OCI-LY3 (cell line): ENCODE measurements around the gene NEURL1.
A peak's percentile ranks its signal among the peaks of the same experiment; 100 is the strongest.

Experiments
- H2AFZ ChIP-seq: fragments of 200-600, 300-600 bp; shearing (Covaris generic); 2 replicates; pipeline ENCODE4 v1.6.0; 2014; ENCODE audit warnings: antibody characterized with exemption, low read depth, low read length
- H3K27ac ChIP-seq: fragments of 200-600, 300-600 bp; sonication (generic); 2 replicates; pipeline ENCODE4 v1.5.1; 2014; ENCODE audit warnings: mild to moderate bottlenecking, low read length, moderate library complexity, mixed read lengths
- H3K27me3 ChIP-seq: fragments of 200-600, 300-600 bp; sonication (generic); 2 replicates; pipeline ENCODE4 v1.6.1; 2014; ENCODE audit warnings: low read depth, low read length, mixed read lengths
- H3K36me3 ChIP-seq: fragments of 200-600, 300-600 bp; sonication (generic); replicated peaks from 2 replicates; pipeline ENCODE3; 2014; ENCODE audit warnings: low read depth, low read length, mixed read lengths
- H3K4me1 ChIP-seq: fragments of 300-600, 200-600 bp; sonication (generic); 2 replicates; pipeline ENCODE4 v1.6.1; 2014; ENCODE audit warnings: low read length, mixed read lengths
- H3K4me2 ChIP-seq: fragments of 200-600, 300-600 bp; sonication (generic); 2 replicates; pipeline ENCODE4 v1.6.1; 2014; ENCODE audit warnings: low read length, mixed read lengths
- H3K4me3 ChIP-seq: fragments of 300-600, 200-600 bp; sonication (generic); 2 replicates; pipeline ENCODE4 v1.5.1; 2014; ENCODE audit warnings: antibody characterized with exemption, mild to moderate bottlenecking, low read length, moderate library complexity
- H3K79me2 ChIP-seq: fragments of 300-600, 200-600 bp; shearing (Covaris generic); 2 replicates; pipeline ENCODE4 v1.6.1; 2014; ENCODE audit warnings: mild to moderate bottlenecking, low read length, mixed read lengths
- H3K9ac ChIP-seq: fragments of 300-600, 200-600 bp; shearing (Covaris generic); 2 replicates; pipeline ENCODE4 v1.6.0; 2014; ENCODE audit warnings: mild to moderate bottlenecking, low read length, moderate library complexity
- H3K9me3 ChIP-seq: fragments of 200-600, 300-600 bp; shearing (Covaris generic); 2 replicates; pipeline ENCODE4 v1.6.1; 2014; ENCODE audit warnings: low read length, mixed read lengths; ENCODE audit not compliant: insufficient read depth
- H4K20me1 ChIP-seq: fragments of 200-600, 300-600 bp; sonication (generic); 2 replicates; pipeline ENCODE4 v1.6.1; 2016; ENCODE audit warnings: low read length, mixed read lengths; ENCODE audit not compliant: insufficient read depth
- CTCF ChIP-seq: fragments of 200-600, 300-600 bp; sonication (generic); IDR thresholded peaks from 2 replicates; pipeline ENCODE4 v1.5.1; 2014; ENCODE audit warnings: antibody characterized with exemption, low read length, low read depth
- EZH2phosphoT487 ChIP-seq: fragments of 200-600 bp; shearing (Covaris generic); IDR thresholded peaks from 2 replicates; pipeline ENCODE4 v1.6.1; 2018; ENCODE audit warnings: antibody characterized with exemption, mixed run types, low read depth

NEURL1 gene

GRCh38 chr10:103474077-103474476 is 19.4 kb upstream of the NEURL1 start:
- H3K9me3 ChIP-seq: no peaks in the 10 kb centered on the region
- H3K79me2 ChIP-seq: no peaks in the 10 kb centered on the region
- H2AFZ ChIP-seq: no peak overlapping the region
- no peak overlapping the region for H3K9ac ChIP-seq
- no peak overlapping the region for H3K27ac ChIP-seq
- H3K36me3 ChIP-seq: no peaks in the 10 kb centered on the region
- H3K4me3 ChIP-seq: no peak overlapping the region
- TF ChIP-seq CTCF (no peak), EZH2phosphoT487 (no peak)
- no peaks in the 10 kb centered on the region for H3K27me3 ChIP-seq
- H3K4me2 ChIP-seq: no peak overlapping the region
- H4K20me1 ChIP-seq: no peaks in the 10 kb centered on the region
- peaks cover 47% of the 10 kb centered on the region for H3K4me1 ChIP-seq

- no peak overlapping the region for H3K9ac ChIP-seq
- no peak overlapping the region for H3K27ac ChIP-seq
- no peak overlapping the region for H3K4me2 ChIP-seq
- H3K9me3 ChIP-seq: no peaks in the 10 kb centered on the region
- no peaks in the 10 kb centered on the region for H3K36me3 ChIP-seq
- no peak overlapping the region for H3K4me3 ChIP-seq
- TF ChIP-seq CTCF (no peak), EZH2phosphoT487 (no peak)
- peaks cover 36% of the 10 kb centered on the region for H3K4me1 ChIP-seq
- no peaks in the 10 kb centered on the region for H3K79me2 ChIP-seq
- no peaks in the 10 kb centered on the region for H3K27me3 ChIP-seq
- H4K20me1 ChIP-seq: no peaks in the 10 kb centered on the region
- H2AFZ ChIP-seq: no peak overlapping the region
These were observed 18.1 kb upstream of the NEURL1 start for GRCh38 chr10:103475437-103475836.

GRCh38 chr10:103476046-103476768 is 17.3 kb upstream of the NEURL1 start:
- H3K27me3 ChIP-seq: no peaks in the 10 kb centered on the region
- H3K9ac ChIP-seq: no peak overlapping the region
- no peak for TF ChIP-seq EZH2phosphoT487
- peak; percentile 50 for TF ChIP-seq CTCF
- no peak overlapping the region for H3K27ac ChIP-seq
- no peaks in the 10 kb centered on the region for H3K79me2 ChIP-seq
- H3K4me2 ChIP-seq: no peak overlapping the region
- H2AFZ ChIP-seq: 0 out of 2 replicates have a peak overlapping the region, but pooled peaks have one; percentile 21
- H4K20me1 ChIP-seq: no peaks in the 10 kb centered on the region
- H3K36me3 ChIP-seq: no peaks in the 10 kb centered on the region
- no peaks in the 10 kb centered on the region for H3K9me3 ChIP-seq
- peaks cover 28% of the 10 kb centered on the region for H3K4me1 ChIP-seq
- no peak overlapping the region for H3K4me3 ChIP-seq

GRCh38 chr10:103478671-103479070 is 14.8 kb upstream of the NEURL1 start:
- Histone ChIP-seq H3K27ac (no peak overlapping the region), H2AFZ (no peak overlapping the region), H3K27me3 (no peaks in the 10 kb centered on the region), H3K4me2 (no peak overlapping the region), H3K9me3 (no peaks in the 10 kb centered on the region), H3K9ac (no peak overlapping the region), H3K4me1 (peaks cover 13% of the 10 kb centered on the region), H3K36me3 (no peaks in the 10 kb centered on the region), H3K4me3 (no peak overlapping the region), H4K20me1 (no peaks in the 10 kb centered on the region), H3K79me2 (no peaks in the 10 kb centered on the region)
- TF ChIP-seq CTCF (no peak), EZH2phosphoT487 (no peak)
